Measurements from ENCODE around the gene ATP1A1. TPM values are rescaled to one million over a fixed set of nuclear protein-coding genes. Genes with fewer than 3 reads are reported as not detected.

The ATP1A1 gene
- total and polyA plus RNA-seq, 9 of the 15 experiments (the other 6 are each of a cell fraction or from before 2014, with no cell fraction given), result 99.3 to 513 (median 234) TPM

GRCh38 chr1:116375148-116375886 is 2.3 kb downstream of the ATP1A1 start:
- 12% methylated on average over 8 of the region's 8 CpGs for WGBS (ENCODE audit: insufficient coverage, low coverage, missing lambda C conversion rate)
- Histone ChIP-seq H3K27me3 (ENCODE audit: control insufficient read depth in 2 of 2, insufficient read depth in 2 of 2, low read length in 2 of 2) (no peaks in the 10 kb centered on the region), H4K20me1 (replicated peaks; ENCODE audit: control insufficient read depth, insufficient read depth, low read length) (peaks cover 64% of the 10 kb centered on the region), H3K4me3 (peak overlapping the region; percentile 73; the same call in 1 of the 2 replicates), H3K9me3 (replicated peaks; ENCODE audit: control insufficient read depth, insufficient read depth, low read depth, low read length) (no peaks in the 10 kb centered on the region), H2AFZ (ENCODE audit: low read depth, low read length) (no peak overlapping the region), H3K27ac (ENCODE audit: extremely low read depth, low read depth, low read length) (peak overlapping the region; percentile 90), H3K4me2 (ENCODE audit: insufficient read depth, low read length) (peak overlapping the region; percentile 91), H3K9me1 (ENCODE audit: control insufficient read depth, insufficient read depth, low read length) (peaks cover 6% of the 10 kb centered on the region), H3K36me3 (ENCODE audit: control insufficient read depth, insufficient read depth, low read length) (peaks cover 31% of the 10 kb centered on the region), H3K79me2 (ENCODE audit: control insufficient read depth, insufficient read depth, low read length) (peaks cover 71% of the 10 kb centered on the region), H3K4me1 (replicated peaks in 1 of 2; ENCODE audit: control insufficient read depth in 2 of 2, insufficient read depth in 2 of 2, low read length in 2 of 2) (peaks cover 22 to 59% of the 10 kb centered on the region in 2 experiments), H3K9ac (ENCODE audit: insufficient read depth in 1 of 2, low read depth in 2 of 2, low read length in 2 of 2) (peak overlapping the region; percentile 77 to 95; a peak in 3 of 4 replicates)
- FAIRE-seq (peak; percentile 69), DNase-seq (ENCODE audit: extremely low read depth in 1 of 4, low spot score in 3 of 4) (peak in 1 of 4 experiments; percentile 37), ATAC-seq (no peak)
- in situ Hi-C loops (cut with MboI), result no loop called here
- intact Hi-C loops (cut with micrococcal nuclease), result loop anchor here (2.0 kb wide), 1 partner anchor 39 kb away; no protein-coding TSS in a partner anchor
- POLR2A ChIA-PET, result interaction anchor here (0.7 to 4.7 kb wide), 14 partner anchors 8 to 119 kb away, joined by 3 to 33 read pairs (median 6); no protein-coding TSS in a partner anchor
- BruUV-seq (replicated peaks), result TSS peak; percentile 32
- TF ChIP-seq TOE1 (IDR thresholded peaks at IDR 0.05; ENCODE audit: borderline replicate concordance) (no peak), TOE1 (CRISPR knock-in tag; IDR thresholded peaks at IDR 0.05; ENCODE audit: borderline replicate concordance, low read depth) (no peak), ZBTB17 (CRISPR knock-in tag; IDR thresholded peaks at IDR 0.05) (0 out of 2 replicates have a peak, but pooled peaks have one; percentile 32), NFE2L1 (tag; IDR thresholded peaks at IDR 0.05; ENCODE audit: borderline replicate concordance, low read depth) (no peak), HMBOX1 (IDR thresholded peaks at IDR 0.05) (peak; percentile 86), U2AF2 (optimal IDR thresholded peaks at IDR 0.05; ENCODE audit: low read depth, low read length) (no peak), ILF3 (IDR thresholded peaks at IDR 0.05; ENCODE audit: borderline replicate concordance) (peak; percentile 48; the same call in 1 of the 2 replicates), TEAD4 (IDR thresholded peaks at IDR 0.05; ENCODE audit: low read length) (0 out of 2 replicates have a peak, but pooled peaks have one; percentile 3), TEAD4 (CRISPR knock-in tag; IDR thresholded peaks at IDR 0.05; ENCODE audit: borderline replicate concordance) (no peak), ERF (CRISPR knock-in tag; IDR thresholded peaks at IDR 0.05) (no peak), ZNF583 (CRISPR knock-in tag; IDR thresholded peaks at IDR 0.05) (0 out of 2 replicates have a peak, but pooled peaks have one; percentile 40), MNT (conservative IDR thresholded peaks at IDR 0.05) (0 out of 4 replicates have a peak, but pooled peaks of 1 of the 2 experiments have one; percentile 11), ESRRA (IDR thresholded peaks at IDR 0.05; ENCODE audit: borderline replicate concordance, low read depth) (peak; percentile 82)
- TF ChIP-seq, protein P1, sequence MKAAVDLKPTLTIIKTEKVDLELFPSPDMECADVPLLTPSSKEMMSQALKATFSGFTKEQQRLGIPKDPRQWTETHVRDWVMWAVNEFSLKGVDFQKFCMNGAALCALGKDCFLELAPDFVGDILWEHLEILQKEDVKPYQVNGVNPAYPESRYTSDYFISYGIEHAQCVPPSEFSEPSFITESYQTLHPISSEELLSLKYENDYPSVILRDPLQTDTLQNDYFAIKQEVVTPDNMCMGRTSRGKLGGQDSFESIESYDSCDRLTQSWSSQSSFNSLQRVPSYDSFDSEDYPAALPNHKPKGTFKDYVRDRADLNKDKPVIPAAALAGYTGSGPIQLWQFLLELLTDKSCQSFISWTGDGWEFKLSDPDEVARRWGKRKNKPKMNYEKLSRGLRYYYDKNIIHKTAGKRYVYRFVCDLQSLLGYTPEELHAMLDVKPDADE (conservative IDR thresholded peaks at IDR 0.05; ENCODE audit: control insufficient read depth, low read depth, low read length), result no peak
- CTCF ChIA-PET (ENCODE audit: low intra/inter-chr PET ratio), result no interaction called here
